IMR-90 (cell line): ENCODE results near the gene NPR3. TPM values are rescaled to one million over a fixed set of nuclear protein-coding genes. Genes with fewer than 3 reads are reported as not detected.

Source experiments
- ATAC-seq: fragments of 200-7000 bp; cut with Tn5 transposase; 2 replicates; pipeline ENCODE4 v1.9.1; 2020; ENCODE audit warnings: low read depth, mild to moderate bottlenecking, moderate library complexity
- BruUV-seq: library from RNA; stranded (reverse); fragments of 400-500 nt; replicated peaks from 2 replicates; lab custom pipeline; 2021; lab: Mats Ljungman, UMichigan
- CTCF ChIA-PET: fragments of 300-600 bp; formaldehyde crosslinking; extraction: SDS; loops from one replicate; lab custom pipeline; 2021; ENCODE audit warnings: antibody characterized with exemption; lab: Yijun Ruan, JAX
- POLR2A ChIA-PET: fragments of 300-600 bp; sonication (Branson Sonifier 250); formaldehyde crosslinking; loops from one replicate; lab custom pipeline; 2022; ENCODE audit warnings: antibody characterized with exemption; ENCODE audit not compliant: unreplicated experiment; lab: Charles Lee
- DNase-seq: peaks from one replicate; pipeline ENCODE4 v3.0.0; 2013
- H2AFZ ChIP-seq: replicated peaks from 2 replicates; pipeline ENCODE3; 2013; ENCODE audit warnings: low read length, mild to moderate bottlenecking; ENCODE audit not compliant: poor library complexity
- H2AK5ac ChIP-seq: 2 replicates; pipeline ENCODE4 v1.6.1; 2013; ENCODE audit warnings: low read depth, low read length, inconsistent platforms
- H2AK9ac ChIP-seq: replicated peaks from 2 replicates; pipeline ENCODE3; 2013; ENCODE audit warnings: mild to moderate bottlenecking, low read depth, low read length, moderate library complexity; ENCODE audit not compliant: poor library complexity
- H2BK120ac ChIP-seq: 2 replicates; pipeline ENCODE4 v1.6.1; 2013; ENCODE audit warnings: low read depth, low read length, inconsistent platforms
- H2BK15ac ChIP-seq: 3 replicates; pipeline ENCODE4 v1.6.1; 2013; ENCODE audit warnings: low read depth, low read length, inconsistent platforms
- H2BK20ac ChIP-seq: 2 replicates; pipeline ENCODE4 v1.6.1; 2013; ENCODE audit warnings: low read depth, mild to moderate bottlenecking, inconsistent platforms, low read length, moderate library complexity
- H2BK5ac ChIP-seq: 2 replicates; pipeline ENCODE4 v1.6.1; 2013; ENCODE audit warnings: mild to moderate bottlenecking, low read depth, low read length, inconsistent platforms; ENCODE audit not compliant: poor library complexity, severe bottlenecking
- H3K14ac ChIP-seq: replicated peaks from 2 replicates; pipeline ENCODE4 v1.6.1; 2013; ENCODE audit warnings: low read depth, low read length, inconsistent platforms
- H3K18ac ChIP-seq: 2 replicates; pipeline ENCODE4 v1.6.1; 2013; ENCODE audit warnings: low read depth, low read length, control low read depth
- H3K23ac ChIP-seq: 2 replicates; pipeline ENCODE4 v1.6.1; 2013; ENCODE audit warnings: low read depth, low read length, inconsistent platforms
- H3K27ac ChIP-seq: 2 replicates; pipeline ENCODE4 v1.5.1; 2013; ENCODE audit warnings: mild to moderate bottlenecking, control low read depth, low read length; ENCODE audit not compliant: insufficient read depth
- H3K27me3 ChIP-seq: 2 replicates; pipeline ENCODE4 v1.6.1; 2013; ENCODE audit warnings: low read length; ENCODE audit not compliant: control insufficient read depth, insufficient read depth
- H3K36me3 ChIP-seq: 2 replicates; pipeline ENCODE4 v1.6.1; 2013; ENCODE audit warnings: low read length, mixed read lengths; ENCODE audit not compliant: control insufficient read depth, insufficient read depth
- H3K4ac ChIP-seq: 2 replicates; pipeline ENCODE4 v1.6.1; 2013; ENCODE audit warnings: low read depth, low read length, inconsistent platforms
- H3K4me1 ChIP-seq: 2 replicates; pipeline ENCODE4 v1.6.1; 2013; ENCODE audit warnings: low read length, mixed read lengths; ENCODE audit not compliant: control insufficient read depth, insufficient read depth
- H3K4me2 ChIP-seq: 2 replicates; pipeline ENCODE4 v1.6.1; 2013; ENCODE audit warnings: low read depth, mild to moderate bottlenecking, control low read depth, low read length, moderate library complexity
- H3K4me3 ChIP-seq: 2 replicates; pipeline ENCODE4 v1.5.1; 2013; ENCODE audit warnings: low read depth, mild to moderate bottlenecking, control low read depth, low read length, moderate library complexity; ENCODE audit not compliant: insufficient read depth
- H3K56ac ChIP-seq: 2 replicates; pipeline ENCODE4 v1.6.1; 2013; ENCODE audit warnings: low read length, inconsistent platforms; ENCODE audit not compliant: insufficient read depth; ENCODE audit errors: extremely low read depth
- H3K79me1 ChIP-seq, 2 experiments: 2 replicates each; pipeline ENCODE4 v1.6.1; 2013; ENCODE audit warnings: low read length in 2 of 2, inconsistent platforms in 1 of 2, low read depth in 1 of 2
- H3K9ac ChIP-seq: 2 replicates; pipeline ENCODE4 v1.6.1; 2013; ENCODE audit warnings: low read depth, low read length, control low read depth
- H3K9me1 ChIP-seq: 2 replicates; pipeline ENCODE4 v1.6.1; 2013; ENCODE audit warnings: low read length, inconsistent platforms; ENCODE audit not compliant: insufficient read depth
- H3K9me3 ChIP-seq: 2 replicates; pipeline ENCODE4 v1.6.1; 2013; ENCODE audit warnings: low read length; ENCODE audit not compliant: control insufficient read depth, insufficient read depth
- H4K20me1 ChIP-seq: 2 replicates; pipeline ENCODE4 v1.6.1; 2013; ENCODE audit warnings: low read length, inconsistent platforms; ENCODE audit not compliant: insufficient read depth
- H4K5ac ChIP-seq: 2 replicates; pipeline ENCODE4 v1.6.1; 2013; ENCODE audit warnings: mild to moderate bottlenecking, low read depth, low read length, control low read depth
- H4K8ac ChIP-seq, 2 experiments: 2 replicates each; pipeline ENCODE4 v1.6.1; 2013; ENCODE audit warnings: low read depth in 2 of 2, low read length in 2 of 2, control low read depth in 1 of 2, inconsistent platforms in 1 of 2
- H4K91ac ChIP-seq: 2 replicates; pipeline ENCODE4 v1.6.1; 2013; ENCODE audit warnings: low read depth, low read length, inconsistent platforms; ENCODE audit not compliant: insufficient read depth
- MAZ ChIP-seq: IDR thresholded peaks from 2 replicates; pipeline ENCODE4 v1.6.1; 2012; ENCODE audit warnings: low read depth, mild to moderate bottlenecking, low read length, improper control_type of control experiment, moderate library complexity, borderline replicate concordance
- NFE2L2 ChIP-seq: fragments of 150-350 bp; IDR thresholded peaks from 2 replicates; pipeline ENCODE4 v1.6.1; 2016; ENCODE audit warnings: low read depth, mild to moderate bottlenecking, low read length
- POLR2A ChIP-seq: IDR thresholded peaks from 2 replicates; pipeline ENCODE4 v1.6.1; 2012; ENCODE audit warnings: mild to moderate bottlenecking, low read depth, low read length
- RFX5 ChIP-seq: IDR thresholded peaks from 2 replicates; pipeline ENCODE4 v1.8.0; 2012; ENCODE audit warnings: low read depth, mild to moderate bottlenecking, low read length, moderate library complexity
- SMC3 ChIP-seq: fragments of 150-350 bp; IDR thresholded peaks from 2 replicates; pipeline ENCODE4 v1.6.1; 2016; ENCODE audit warnings: low read depth, mild to moderate bottlenecking, antibody characterized with exemption, low read length, moderate library complexity
- WGBS, 2 experiments: methylation state at CpG; one replicate each; pipeline versions ENCODE4 v1.1.5 to v1.1.7; 2013; ENCODE audit warnings: missing lambda C conversion rate in 2 of 2; ENCODE audit not compliant: insufficient read length in 1 of 2; ENCODE audit errors: extremely low coverage in 2 of 2; 5-methylcytosine and 5-hydroxymethylcytosine counted together
- dilution Hi-C: fragments of 300-500 bp; cut with HindIII; formaldehyde crosslinking; loops from one replicate; pipeline ENCODE4 v1.14.3; 2018; ENCODE audit warnings: low sequenced_read_pairs; ENCODE audit not compliant: unreplicated experiment
- in situ Hi-C: fragments of 300-500 bp; cut with MboI; formaldehyde crosslinking; loops from 3 replicates; pipeline ENCODE4 v1.14.3; 2019; ENCODE audit warnings: low sequenced_read_pairs, inconsistent platforms, mixed read lengths
- intact Hi-C: fragments of 100-400 bp; cut with micrococcal nuclease; formaldehyde crosslinking; loops from 2 replicates; pipeline ENCODE4 v1.10.0; 2022
- polyA plus RNA-seq, 3 experiments: library from polyadenylated mRNA; depleted of rRNA; stranded (reverse); fragments of >200 nt; gene quantifications; 2 replicates each; pipeline ENCODE4 v1.2.3, GENCODE V29; 2012; ENCODE audit warnings: low replicate concordance in 1 of 3
- total RNA-seq: library from RNA; depleted of rRNA; stranded (reverse); fragments of >200 nt; gene quantifications from 2 replicates; pipeline ENCODE4 v1.2.3, GENCODE V29; 2012

The NPR3 gene
- total and polyA plus RNA-seq, 2 of the 4 experiments (the other 2 are of a cell fraction), result 24.6 to 88.2 TPM

DNA sequence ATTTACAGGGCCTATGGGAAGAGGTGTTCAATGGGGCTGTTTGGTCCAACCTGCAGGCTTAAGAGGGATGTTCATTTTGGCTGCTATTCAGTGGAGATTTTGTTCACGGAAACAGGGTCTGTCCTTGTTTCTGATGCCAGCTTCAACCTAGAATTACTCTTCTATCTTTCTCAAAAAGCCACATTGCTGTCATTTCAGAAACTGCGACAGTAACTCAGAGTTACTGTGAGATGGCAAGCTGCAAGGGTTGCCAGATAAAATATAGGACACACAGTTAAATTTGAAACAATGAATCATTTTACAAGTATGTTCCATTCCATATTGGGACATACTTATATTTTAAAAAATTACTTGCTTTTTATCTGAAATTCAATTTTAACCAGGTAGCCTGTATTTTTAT lies 128.0 kb downstream of the NPR3 start:
- no CpG with 5 or more reads among the region's 2 CpGs for WGBS, 2 experiments
- no TSS peak for BruUV-seq
- ATAC-seq, result no peak
- H3K4me2 ChIP-seq, result no peak overlapping the region
- H3K56ac ChIP-seq, result no peak overlapping the region
- H2AFZ ChIP-seq, result no peak overlapping the region
- dilution Hi-C loops (no loop called here), intact Hi-C loops (no loop called here), in situ Hi-C loops (no loop called here)
- H3K14ac ChIP-seq, result no peak overlapping the region
- H3K9ac ChIP-seq, result no peak overlapping the region
- H2AK5ac ChIP-seq, result no peak overlapping the region
- no peaks in the 10 kb centered on the region for H3K79me1 ChIP-seq
- CTCF ChIA-PET, result interaction anchor here (1.8 kb wide), 1 partner anchor 13 kb away, joined by 8 read pairs; no protein-coding TSS in a partner anchor
- H4K91ac ChIP-seq, result no peak overlapping the region
- H2BK15ac ChIP-seq, result no peak overlapping the region
- no peak overlapping the region for H2BK20ac ChIP-seq
- H4K20me1 ChIP-seq, result no peaks in the 10 kb centered on the region
- no peak overlapping the region for H3K4me3 ChIP-seq
- no peak for DNase-seq
- H3K23ac ChIP-seq, result no peak overlapping the region
- H4K5ac ChIP-seq, result no peak overlapping the region; the same call in 1 of the 2 replicates
- no peaks in the 10 kb centered on the region for H3K9me3 ChIP-seq
- no peak overlapping the region for H3K27ac ChIP-seq
- H3K4ac ChIP-seq, result no peak overlapping the region
- H4K8ac ChIP-seq, result no peak overlapping the region
- no peak overlapping the region for H3K18ac ChIP-seq
- TF ChIP-seq NFE2L2, result no peak
- TF ChIP-seq MAZ, result no peak
- TF ChIP-seq RFX5, result no peak
- TF ChIP-seq POLR2A, result no peak
- no peak for TF ChIP-seq SMC3
- no peaks in the 10 kb centered on the region for H3K36me3 ChIP-seq
- no peak overlapping the region for H2AK9ac ChIP-seq
- no peaks in the 10 kb centered on the region for H3K9me1 ChIP-seq
- POLR2A ChIA-PET, result no interaction called here
- H2BK5ac ChIP-seq, result no peak overlapping the region
- H2BK120ac ChIP-seq, result no peak overlapping the region
- no peaks in the 10 kb centered on the region for H3K27me3 ChIP-seq
- H3K4me1 ChIP-seq, result peaks cover 6% of the 10 kb centered on the region
